ENCODE data around the gene C2CD2.

GRCh38 chr21:41875086-41875485 is 78.7 kb downstream of the C2CD2 start:
- no peak for TF ChIP-seq EP300 (IDR thresholded peaks at IDR 0.05; ENCODE audit: borderline replicate concordance in 1 of 2, low read depth in 2 of 2, low read length in 2 of 2)
- TF ChIP-seq HDAC6 (IDR thresholded peaks at IDR 0.05; ENCODE audit: low read depth, low read length) = no peak
- TF ChIP-seq ASH2L (IDR thresholded peaks at IDR 0.05; ENCODE audit: low read length) = no peak
- no peak for TF ChIP-seq CTCF (IDR thresholded peaks at IDR 0.05; ENCODE audit: control extremely low read depth in 1 of 3, insufficient read depth in 1 of 3, low read depth in 1 of 3, low read length in 3 of 3)
- TF ChIP-seq EZH2 (IDR thresholded peaks at IDR 0.05; ENCODE audit: low read depth, low read length, severe bottlenecking) = no peak
- no peak for TF ChIP-seq POLR2A (IDR thresholded peaks at IDR 0.05; ENCODE audit: control extremely low read depth in 1 of 2, low read depth in 2 of 2, low read length in 2 of 2)
- no peak for TF ChIP-seq HDAC2 (IDR thresholded peaks at IDR 0.05; ENCODE audit: borderline replicate concordance in 1 of 2, low read depth in 2 of 2, low read length in 2 of 2)
- no peak for TF ChIP-seq NANOG (IDR thresholded peaks at IDR 0.05; ENCODE audit: insufficient read depth, low read depth, low read length, poor library complexity, severe bottlenecking)
- no peak for TF ChIP-seq CREB1 (IDR thresholded peaks at IDR 0.05)
